Posterior vena cava (tissue), 2 donors: ENCODE measurements around the gene FES. TPM values are rescaled to one million over a fixed set of nuclear protein-coding genes. Genes with fewer than 3 reads are reported as not detected.
"Not testable (repeated sequence)": the region's sequence is repeated elsewhere in the genome, so short reads cannot be mapped to it uniquely, and the experiment has no call there.

Experiments used
- DNase-seq: peaks from one replicate; pipeline ENCODE4 v3.0.0-alpha.2; 2020; ENCODE audit warnings: low spot score
- intact Hi-C, 2 donors: fragments of 100-400 bp; cut with DNase I; formaldehyde crosslinking; loops; one replicate each; pipeline versions ENCODE4 v1.14.1 to v1.14.2; 2022 to 2023
- total RNA-seq, 2 donors: library from RNA; stranded (reverse); fragmentation: NEBNext Ultra II Directional; extraction: Animal tissue kit (Norgen Biotek cat#: 25700); gene quantifications; one replicate each; pipeline ENCODE4 v1.2.1, GENCODE V29; 2021
- donor health status: DM: yes; HTN: yes; CAD: no.
- donor health status: DM: yes; HTN: yes; CAD: no.

FES gene
- total RNA-seq, 2 donors from 2014 or later, result 31.7 to 41.8 TPM

GRCh38 chr15:90915216-90915807 lies 31.0 kb downstream of the FES start:
- intact Hi-C loops, result loop anchor here in 1 of 2 donors (5.0 kb wide), 1 partner anchor 1303 kb away; no protein-coding TSS in a partner anchor
- DNase-seq, result no peak

- DNase-seq, result peak; percentile 91
- intact Hi-C loops, result loop anchor here in 1 of 2 donors (5.0 kb wide), 1 partner anchor 1304 kb away; no protein-coding TSS in a partner anchor
These were observed 31.6 kb downstream of the FES start for GRCh38 chr15:90915808-90916440.

- DNase-seq, result no peak
- intact Hi-C loops, result loop anchor here in 1 of 2 donors (5.0 kb wide), 1 partner anchor 1304 kb away; no protein-coding TSS in a partner anchor
These were observed 32.2 kb downstream of the FES start for GRCh38 chr15:90916461-90916860.

GRCh38 chr15:90917569-90917968 lies 33.3 kb downstream of the FES start:
- intact Hi-C loops, result loop anchor here in 1 of 2 donors (5.0 kb wide), 1 partner anchor 1305 kb away; no protein-coding TSS in a partner anchor
- no peak for DNase-seq

- intact Hi-C loops, result loop anchor here in 1 of 2 donors (5.0 kb wide), 1 partner anchor 1306 kb away; no protein-coding TSS in a partner anchor
- no peak for DNase-seq
These were observed 33.9 kb downstream of the FES start for GRCh38 chr15:90918034-90918788.

GRCh38 chr15:90918835-90919234 lies 34.5 kb downstream of the FES start:
- DNase-seq, result no peak
- intact Hi-C loops, result loop anchor here in 1 of 2 donors (5.0 kb wide), 1 partner anchor 1307 kb away; no protein-coding TSS in a partner anchor

- no peak for DNase-seq
- intact Hi-C loops, result no loop called here
These were observed 37.6 kb downstream of the FES start for GRCh38 chr15:90921887-90922286.

- DNase-seq, intact Hi-C loops: not testable (repeated sequence)
These were observed 38.5 kb downstream of the FES start for GRCh38 chr15:90922712-90923322.

GRCh38 chr15:90924375-90924774 lies 40.1 kb downstream of the FES start:
- intact Hi-C loops, result no loop called here
- no peak for DNase-seq

- DNase-seq, intact Hi-C loops: not testable (repeated sequence)
These were observed 42.5 kb downstream of the FES start for GRCh38 chr15:90926766-90927165.

GRCh38 chr15:90928106-90928505 lies 43.8 kb downstream of the FES start:
- not testable (repeated sequence) for DNase-seq

GRCh38 chr15:90929246-90930019 lies 45.1 kb downstream of the FES start:
- intact Hi-C loops, result no loop called here
- DNase-seq, result no peak

More at GRCh38 chr15:90928106-90928505, 43.8 kb downstream of the FES start:
- intact Hi-C loops, result not testable (repeated sequence)

GRCh38 chr15:90930861-90931574 lies 46.7 kb downstream of the FES start:
- intact Hi-C loops, result no loop called here
- no peak for DNase-seq

GRCh38 chr15:90931575-90931827 lies 47.2 kb downstream of the FES start:
- intact Hi-C loops, result no loop called here

GRCh38 chr15:90931828-90932659 lies 47.7 kb downstream of the FES start, which contains the start of gene HDDC3:
TSS of gene HDDC3 (minus strand) at chr15:90932549. CDS start at chr15:90932540, 9 bp downstream.
- intact Hi-C loops, result no loop called here

More at GRCh38 chr15:90931575-90931827, 47.2 kb downstream of the FES start:
- no peak for DNase-seq

GRCh38 chr15:90932660-90932991 lies 48.3 kb downstream of the FES start:
- no peak for DNase-seq
- intact Hi-C loops, result no loop called here

More at GRCh38 chr15:90931828-90932659, 47.7 kb downstream of the FES start, which contains the start of gene HDDC3:
- peak; percentile 98 for DNase-seq

- DNase-seq, result no peak
- intact Hi-C loops, result no loop called here
These were observed 49.0 kb downstream of the FES start for GRCh38 chr15:90933301-90933700.
